Endothelial cell of umbilical vein (primary cell): ENCODE data around the gene TYR. TPM values are rescaled to one million over a fixed set of nuclear protein-coding genes. Genes with fewer than 3 reads are reported as not detected.

Experiments
- BruUV-seq: library from RNA; stranded (reverse); fragments of 400-500 nt; replicated peaks from 2 replicates; lab custom pipeline; 2021; lab: Mats Ljungman, UMichigan
- CTCF ChIA-PET: fragments of 300-600, 350-600 bp; sonication (Branson Sonifier 250); formaldehyde crosslinking; loops from one replicate; lab custom pipeline; 2021; ENCODE audit warnings: antibody characterized with exemption, inconsistent platforms; lab: Charles Lee
- POLR2A ChIA-PET: fragments of 300-600, 350-600 bp; sonication (Branson Sonifier 250); formaldehyde crosslinking; loops from one replicate; lab custom pipeline; 2021; ENCODE audit warnings: antibody characterized with exemption, inconsistent platforms; lab: Charles Lee
- DNase-seq: peaks from one replicate; pipeline ENCODE4 v3.0.0-alpha.2; 2011; ENCODE audit warnings: low read depth, low spot score
- FAIRE-seq: peaks from 2 replicates; lab custom pipeline; 2011; peaks lifted over from hg19 to GRCh38; lab: Jason Lieb, UNC
- H2AFZ ChIP-seq: 2 replicates; pipeline ENCODE4 v1.6.0; 2012; ENCODE audit warnings: low read depth, low read length, control low read depth, inconsistent platforms
- H3K27ac ChIP-seq: 2 replicates; pipeline ENCODE4 v1.5.1; 2011; ENCODE audit warnings: low read depth, mild to moderate bottlenecking, control low read depth, low read length, moderate library complexity; ENCODE audit not compliant: insufficient read depth
- H3K27me3 ChIP-seq, 2 experiments: 2 replicates each; pipeline versions ENCODE4 v1.6.0 to v1.6.1; 2011; ENCODE audit warnings: low read length in 2 of 2, mixed read lengths in 1 of 2; ENCODE audit not compliant: control insufficient read depth in 2 of 2, insufficient read depth in 2 of 2
- H3K36me3 ChIP-seq, 2 experiments: 2 replicates in 1 of 2; 3 replicates in 1 of 2; pipeline ENCODE4 v1.5.1; 2011; ENCODE audit warnings: low read length in 2 of 2, mild to moderate bottlenecking in 1 of 2, moderate library complexity in 1 of 2; ENCODE audit not compliant: control insufficient read depth in 2 of 2, insufficient read depth in 2 of 2; ENCODE audit errors: extremely low read depth in 1 of 2
- H3K4me1 ChIP-seq: 3 replicates; pipeline ENCODE4 v1.5.1; 2011; ENCODE audit warnings: mild to moderate bottlenecking, low read length; ENCODE audit not compliant: control insufficient read depth, insufficient read depth; ENCODE audit errors: extremely low read depth
- H3K4me2 ChIP-seq: 2 replicates; pipeline ENCODE4 v1.6.1; 2011; ENCODE audit warnings: low read length, control low read depth, mixed read lengths; ENCODE audit not compliant: insufficient read depth
- H3K4me3 ChIP-seq, 3 experiments: fragments of 200-600 bp in 1 of 3; sonication (generic), shearing (Covaris generic) in 1 of 3; replicated peaks in 1 of 3; 2 replicates each; pipeline ENCODE4 v1.5.1; 2011 to 2016; ENCODE audit warnings: control low read depth in 3 of 3, low read length in 3 of 3, mild to moderate bottlenecking in 2 of 3, inconsistent platforms in 1 of 3, low read depth in 1 of 3, moderate library complexity in 1 of 3; ENCODE audit not compliant: insufficient read depth in 1 of 3
- H3K79me2 ChIP-seq: 2 replicates; pipeline ENCODE4 v1.6.0; 2012; ENCODE audit warnings: low read length, inconsistent platforms; ENCODE audit not compliant: control insufficient read depth, insufficient read depth
- H3K9ac ChIP-seq: replicated peaks from 2 replicates; pipeline ENCODE3; 2011; ENCODE audit warnings: low read length, control low read depth; ENCODE audit not compliant: insufficient read depth; ENCODE audit errors: extremely low read depth
- H3K9me1 ChIP-seq: replicated peaks from 3 replicates; pipeline ENCODE4 v1.6.0; 2011; ENCODE audit warnings: mild to moderate bottlenecking, low read length; ENCODE audit not compliant: control insufficient read depth, insufficient read depth; ENCODE audit errors: extremely low read depth
- H3K9me3 ChIP-seq: replicated peaks from 2 replicates; pipeline ENCODE4 v1.5.1; 2012; ENCODE audit warnings: low read length, inconsistent platforms; ENCODE audit not compliant: control insufficient read depth, insufficient read depth
- H4K20me1 ChIP-seq: replicated peaks from 2 replicates; pipeline ENCODE3; 2011; ENCODE audit warnings: mild to moderate bottlenecking, low read length; ENCODE audit not compliant: control insufficient read depth, insufficient read depth; ENCODE audit errors: extremely low read depth
- EZH2 ChIP-seq: IDR thresholded peaks from 2 replicates; pipeline ENCODE4 v1.6.1; 2012; ENCODE audit warnings: borderline replicate concordance, low read depth, mild to moderate bottlenecking, moderate library complexity, low read length, inconsistent platforms; ENCODE audit not compliant: severe bottlenecking
- FOS ChIP-seq: IDR thresholded peaks from 2 replicates; pipeline ENCODE4 v1.6.1; 2011; ENCODE audit warnings: mild to moderate bottlenecking, low read length, moderate library complexity, borderline replicate concordance; ENCODE audit not compliant: insufficient read depth
- GATA2 ChIP-seq: IDR thresholded peaks from 2 replicates; pipeline ENCODE4 v1.7.0; 2011; ENCODE audit warnings: low read depth, mild to moderate bottlenecking, moderate library complexity, mixed read lengths, low read length; ENCODE audit not compliant: insufficient read length, insufficient read depth
- MYC ChIP-seq: IDR thresholded peaks from one replicate; pipeline ENCODE4 v1.6.1; 2011; ENCODE audit warnings: mild to moderate bottlenecking, low read depth, low read length
- POLR2A ChIP-seq: IDR thresholded peaks from 2 replicates; pipeline ENCODE4 v1.6.1; 2012; ENCODE audit warnings: low read depth, mild to moderate bottlenecking, control low read depth, low read length
- POLR2AphosphoS5 ChIP-seq: IDR thresholded peaks from 2 replicates; pipeline ENCODE4 v1.6.1; 2012; ENCODE audit warnings: low read depth, mild to moderate bottlenecking, control low read depth, low read length, moderate library complexity; ENCODE audit not compliant: insufficient read depth
- dilution Hi-C: fragments of 300-500 bp; cut with MboI; formaldehyde crosslinking; loops from one replicate; pipeline ENCODE4 v1.15.0; 2019; ENCODE audit warnings: low sequenced_read_pairs; ENCODE audit not compliant: extremely low pct_ligation_motif_present
- intact Hi-C: fragments of 100-400 bp; cut with micrococcal nuclease; formaldehyde crosslinking; loops from one replicate; pipeline ENCODE4 v1.10.0; 2022
- polyA plus RNA-seq, 4 experiments: library from polyadenylated mRNA; depleted of rRNA in 3 of 4; stranded (reverse) in 3 of 4; unstranded in 1 of 4; fragments of >200 nt; gene quantifications; 2 replicates each; pipeline versions ENCODE4 v1.2.1 to v1.2.3, GENCODE V29; 2011 to 2012; ENCODE audit warnings: missing spikeins in 1 of 4
- total RNA-seq: library from RNA; stranded (reverse); gene quantifications from 2 replicates; pipeline ENCODE4 v1.2.3, GENCODE V29; 2021
- TF ChIP-seq, protein P1 (sequence below): IDR thresholded peaks from 2 replicates; pipeline ENCODE4 v1.6.1; 2011; ENCODE audit not compliant: insufficient read depth, insufficient read length
- TF ChIP-seq, protein P2 (sequence below), 2 donors: IDR thresholded peaks; 1 replicate in 1 of 2; 2 replicates in 1 of 2; pipeline ENCODE4 v1.5.1; 2011; ENCODE audit warnings: low read length in 2 of 2, mild to moderate bottlenecking in 2 of 2, moderate library complexity in 2 of 2, control low read depth in 1 of 2, inconsistent platforms in 1 of 2, low read depth in 1 of 2; ENCODE audit not compliant: insufficient read depth in 1 of 2; ENCODE audit errors: extremely low read depth in 1 of 2

The TYR gene
- total and polyA plus RNA-seq, 2 donors (not counting 3 experiments of a cell fraction or from before 2014, with no cell fraction given), result not detected

DNA sequence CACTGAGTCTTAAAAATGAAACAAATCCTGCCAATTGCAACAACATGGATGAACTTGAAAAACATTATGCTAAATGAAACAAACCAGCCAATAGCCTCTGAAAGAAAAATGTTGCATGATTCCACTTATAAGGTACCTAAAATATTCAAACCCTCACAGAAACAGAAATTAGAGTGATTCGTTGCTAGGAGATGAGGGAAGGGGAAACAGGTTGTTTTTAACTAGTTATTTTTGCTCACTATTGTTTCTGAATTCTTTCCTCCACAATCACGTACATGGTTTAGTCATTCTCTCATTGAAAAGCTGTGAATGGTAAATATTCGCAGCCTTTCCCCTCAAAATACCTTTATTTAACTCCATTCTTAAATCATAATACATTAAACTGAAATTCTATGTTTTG, 14.0 kb upstream of the TYR start:
- no peak for FAIRE-seq
- dilution Hi-C loops, result no loop called here
- CTCF ChIA-PET, result no interaction called here

DNA sequence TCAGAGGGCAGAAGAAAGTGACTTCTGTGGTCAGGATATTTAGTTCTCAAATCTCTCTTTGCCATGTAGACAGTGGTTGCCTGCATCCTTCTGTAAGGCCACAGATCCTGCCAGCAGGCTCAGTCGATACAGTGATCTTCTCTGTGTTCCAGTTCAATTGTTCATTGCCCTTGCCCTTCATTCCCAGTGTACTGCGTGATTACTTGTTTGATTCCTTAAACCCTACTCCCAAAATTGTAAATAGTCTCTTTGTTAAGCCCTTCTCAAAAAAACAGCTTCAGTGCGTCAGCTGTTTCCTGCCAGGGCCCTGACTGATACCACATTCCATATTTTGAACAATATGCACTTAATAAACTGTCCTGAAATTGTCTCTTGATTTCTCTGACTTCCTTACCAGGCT, 9.3 kb upstream of the TYR start:
- Histone ChIP-seq H3K9ac (no peak overlapping the region), H3K4me1 (no peaks in the 10 kb centered on the region), H3K4me3 (no peak overlapping the region), H3K36me3 (no peaks in the 10 kb centered on the region), H3K4me2 (no peak overlapping the region), H2AFZ (no peak overlapping the region), H3K79me2 (no peaks in the 10 kb centered on the region), H4K20me1 (no peaks in the 10 kb centered on the region), H3K27me3 (no peaks in the 10 kb centered on the region), H3K27ac (no peak overlapping the region), H3K9me1 (no peaks in the 10 kb centered on the region), H3K9me3 (no peaks in the 10 kb centered on the region)
- TF ChIP-seq, protein P1, sequence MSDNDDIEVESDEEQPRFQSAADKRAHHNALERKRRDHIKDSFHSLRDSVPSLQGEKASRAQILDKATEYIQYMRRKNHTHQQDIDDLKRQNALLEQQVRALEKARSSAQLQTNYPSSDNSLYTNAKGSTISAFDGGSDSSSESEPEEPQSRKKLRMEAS, result no peak
- no peak for TF ChIP-seq MYC
- no peak for TF ChIP-seq GATA2
- no peak for TF ChIP-seq EZH2
- DNase-seq (peak; percentile 15), FAIRE-seq (no peak)
- no TSS peak for BruUV-seq
- CTCF ChIA-PET, result no interaction called here
- intact Hi-C loops (no loop called here), dilution Hi-C loops (no loop called here)
- POLR2A ChIA-PET, result no interaction called here

More for the DNA sequence above, 14.0 kb upstream of the TYR start:
- POLR2A ChIA-PET, result no interaction called here
- no TSS peak for BruUV-seq
- no peaks in the 10 kb centered on the region for H3K79me2 ChIP-seq
- H3K27ac ChIP-seq, result no peak overlapping the region
- no peak overlapping the region for H3K9ac ChIP-seq
- H3K36me3 ChIP-seq, result no peaks in the 10 kb centered on the region
- H3K4me3 ChIP-seq, result no peak overlapping the region
- no peaks in the 10 kb centered on the region for H3K9me3 ChIP-seq
- peak; percentile 83 for DNase-seq
- H2AFZ ChIP-seq, result peak overlapping the region; percentile 34
- intact Hi-C loops, result no loop called here
- no peaks in the 10 kb centered on the region for H4K20me1 ChIP-seq
- no peaks in the 10 kb centered on the region for H3K9me1 ChIP-seq
- H3K4me2 ChIP-seq, result no peak overlapping the region
- H3K4me1 ChIP-seq, result no peaks in the 10 kb centered on the region
- no peaks in the 10 kb centered on the region for H3K27me3 ChIP-seq
- no peak for TF ChIP-seq GATA2
- no peak for TF ChIP-seq POLR2AphosphoS5
- no peak for TF ChIP-seq FOS
- TF ChIP-seq MYC, result no peak
- TF ChIP-seq POLR2A, result no peak
- TF ChIP-seq, protein P2, sequence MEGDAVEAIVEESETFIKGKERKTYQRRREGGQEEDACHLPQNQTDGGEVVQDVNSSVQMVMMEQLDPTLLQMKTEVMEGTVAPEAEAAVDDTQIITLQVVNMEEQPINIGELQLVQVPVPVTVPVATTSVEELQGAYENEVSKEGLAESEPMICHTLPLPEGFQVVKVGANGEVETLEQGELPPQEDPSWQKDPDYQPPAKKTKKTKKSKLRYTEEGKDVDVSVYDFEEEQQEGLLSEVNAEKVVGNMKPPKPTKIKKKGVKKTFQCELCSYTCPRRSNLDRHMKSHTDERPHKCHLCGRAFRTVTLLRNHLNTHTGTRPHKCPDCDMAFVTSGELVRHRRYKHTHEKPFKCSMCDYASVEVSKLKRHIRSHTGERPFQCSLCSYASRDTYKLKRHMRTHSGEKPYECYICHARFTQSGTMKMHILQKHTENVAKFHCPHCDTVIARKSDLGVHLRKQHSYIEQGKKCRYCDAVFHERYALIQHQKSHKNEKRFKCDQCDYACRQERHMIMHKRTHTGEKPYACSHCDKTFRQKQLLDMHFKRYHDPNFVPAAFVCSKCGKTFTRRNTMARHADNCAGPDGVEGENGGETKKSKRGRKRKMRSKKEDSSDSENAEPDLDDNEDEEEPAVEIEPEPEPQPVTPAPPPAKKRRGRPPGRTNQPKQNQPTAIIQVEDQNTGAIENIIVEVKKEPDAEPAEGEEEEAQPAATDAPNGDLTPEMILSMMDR (IDR thresholded peaks at IDR 0.05; ENCODE audit: extremely low read depth in 1 of 2, insufficient read depth in 1 of 2, low read depth in 1 of 2, low read length in 2 of 2), result no peak
